CD4-positive, alpha-beta T cell treated with Interleukin-4 for 4 hours (primary cell): ENCODE results near the gene FAM25A.
"Not testable (repeated sequence)": the region's sequence is repeated elsewhere in the genome, so short reads cannot be mapped to it uniquely, and the experiment has no call there.

ENCODE experiments used
- DNase-seq: peaks from one replicate; pipeline ENCODE4 v3.0.0-alpha.2; 2020

The FAM25A gene

DNA sequence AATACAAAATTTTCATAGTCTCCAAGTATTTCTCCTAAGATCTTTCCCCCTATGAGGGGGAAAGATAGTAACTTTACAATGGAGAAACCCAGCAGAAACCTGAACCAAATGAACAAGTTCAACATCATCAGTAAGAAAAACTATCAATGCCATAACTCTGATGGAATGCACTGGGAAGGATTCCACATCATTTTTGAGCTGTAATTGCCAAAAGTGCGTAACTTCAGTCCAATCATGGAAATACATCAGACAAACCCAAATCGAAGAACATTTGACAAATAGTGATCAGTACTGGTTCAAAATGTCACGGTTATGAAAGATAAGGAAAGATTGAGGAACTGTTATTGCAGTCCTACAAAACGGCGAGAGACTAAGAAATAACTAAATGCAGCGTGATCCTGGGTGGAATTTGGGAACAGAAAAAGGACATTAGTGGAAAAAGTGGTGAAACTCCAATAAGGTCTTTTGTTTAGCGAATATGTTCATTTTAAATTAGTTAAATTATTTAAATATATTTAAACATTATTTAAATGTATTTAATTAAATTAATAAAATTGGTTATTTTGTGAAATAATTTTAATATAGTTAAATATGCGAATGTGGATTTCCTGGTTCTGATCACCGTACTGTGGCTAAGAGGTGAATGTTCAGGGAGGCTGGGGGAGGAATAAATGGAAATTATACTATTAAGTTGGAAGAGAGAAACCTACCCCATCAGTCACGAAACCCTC is 4.9 kb upstream of the FAM25A start:
- DNase-seq: not testable (repeated sequence)

- not testable (repeated sequence) for DNase-seq
Observed at GRCh38 chr10:87018127-87018526, 2.0 kb upstream of the FAM25A start.

- DNase-seq: not testable (repeated sequence)
Observed at GRCh38 chr10:87019066-87019465, 1.0 kb upstream of the FAM25A start.

DNA sequence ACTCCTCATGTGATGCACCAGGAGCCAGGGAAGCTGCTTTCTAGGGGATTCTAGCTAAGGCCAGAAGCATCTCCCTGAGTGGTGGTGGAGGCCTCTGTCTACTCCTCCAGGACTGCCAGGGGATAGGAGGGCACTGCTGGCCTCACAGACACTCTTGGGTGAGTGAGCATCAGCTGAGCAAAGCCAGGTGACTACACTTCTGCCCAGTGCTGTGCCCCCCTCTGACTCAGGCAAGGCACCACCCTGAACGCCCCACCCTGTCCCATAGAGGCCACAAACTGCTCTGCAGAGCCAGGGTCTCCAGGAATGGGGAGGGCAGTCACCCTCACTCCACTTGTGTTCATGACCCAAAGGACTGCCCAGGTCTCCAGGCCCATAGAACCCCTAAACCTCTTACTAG is 590 bp upstream of the FAM25A start:
- DNase-seq: not testable (repeated sequence)

- peak; percentile 6 for DNase-seq
Observed at GRCh38 chr10:87025285-87025958, 5.3 kb downstream of the FAM25A start.

- DNase-seq: not testable (repeated sequence)
Observed at GRCh38 chr10:87026747-87027508, 6.8 kb downstream of the FAM25A start.

GRCh38 chr10:87030419-87030818 is 10.3 kb downstream of the FAM25A start:
- not testable (repeated sequence) for DNase-seq

- DNase-seq: no peak
Observed at GRCh38 chr10:87030912-87031635, 11.0 kb downstream of the FAM25A start.

GRCh38 chr10:87036623-87037022 is 16.5 kb downstream of the FAM25A start:
- DNase-seq: no peak

DNA sequence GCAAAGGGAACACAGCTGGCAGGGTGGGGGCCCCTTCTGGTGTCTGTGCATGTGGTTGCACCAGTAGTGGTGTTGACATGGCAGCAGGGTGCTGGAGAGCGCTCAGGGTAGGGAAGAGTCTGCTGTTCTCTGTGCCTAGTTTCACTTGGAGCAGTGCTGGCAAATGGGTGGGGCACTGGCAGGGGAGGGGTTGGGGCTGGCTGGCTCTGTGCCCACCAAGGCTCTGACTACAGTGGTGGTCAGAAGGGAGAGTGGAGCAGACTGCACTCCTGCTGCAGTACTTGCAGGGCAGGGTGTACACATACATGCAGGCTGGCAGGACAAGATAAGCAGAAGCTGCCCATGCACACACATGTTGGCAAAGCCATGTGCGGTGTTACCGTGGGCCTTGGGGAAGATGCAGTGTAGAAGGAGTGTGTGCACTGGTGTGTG is 18.2 kb downstream of the FAM25A start:
- no peak for DNase-seq

GRCh38 chr10:87038786-87039185 is 18.7 kb downstream of the FAM25A start:
- DNase-seq: no peak

DNA sequence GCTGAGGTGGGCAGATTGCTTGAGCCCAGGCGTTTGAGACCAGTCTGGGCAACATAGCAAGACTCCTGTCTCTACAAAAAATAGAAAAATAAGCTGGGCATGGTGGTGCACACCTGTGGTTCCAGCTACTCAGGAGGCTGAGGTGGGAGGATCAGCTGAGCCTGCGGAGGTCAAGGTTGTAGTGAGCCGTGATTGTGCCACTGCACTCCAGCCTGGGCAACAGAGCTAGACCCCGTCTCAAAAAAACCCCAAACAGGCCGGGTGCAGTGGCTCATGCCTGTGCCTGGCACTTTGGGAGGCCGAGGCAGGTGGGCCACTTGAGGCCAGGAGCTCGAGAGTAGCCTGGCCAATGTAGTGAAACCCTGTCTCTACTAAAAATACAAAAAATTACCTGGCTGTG is 23.5 kb downstream of the FAM25A start:
- not testable (repeated sequence) for DNase-seq

- DNase-seq: no peak
Observed at GRCh38 chr10:87045434-87045938, 25.4 kb downstream of the FAM25A start.

- no peak for DNase-seq
Observed at GRCh38 chr10:87053111-87053510, 33.0 kb downstream of the FAM25A start.

DNA sequence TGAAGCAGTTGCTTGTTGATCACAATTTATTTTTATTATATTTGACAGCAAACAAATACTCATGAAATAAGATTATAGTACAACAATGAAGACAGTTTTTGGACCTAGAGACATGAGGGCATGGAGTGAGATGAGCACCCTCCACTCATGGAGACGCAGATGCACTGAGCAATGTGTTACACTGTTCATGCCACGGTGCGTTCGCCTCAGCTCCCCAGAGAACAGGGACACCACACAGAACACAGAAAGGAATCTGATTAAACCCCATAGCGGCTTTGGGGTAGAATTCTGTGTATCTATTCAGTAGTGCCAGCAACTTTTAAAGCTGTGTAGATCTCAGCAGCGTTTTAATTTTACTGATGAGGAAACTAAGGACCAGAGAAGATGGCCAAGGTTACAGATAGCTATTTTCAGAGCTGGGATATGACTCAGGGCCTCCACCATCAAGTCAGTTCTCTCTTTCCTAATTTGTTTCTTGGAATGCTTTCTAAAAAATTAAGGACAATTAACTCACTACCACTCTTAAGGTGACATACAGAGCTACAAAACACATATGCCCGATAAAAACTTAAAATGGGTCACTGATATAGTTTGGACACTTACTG is 33.6 kb downstream of the FAM25A start:
- no peak for DNase-seq

GRCh38 chr10:87054373-87055295 is 34.5 kb downstream of the FAM25A start:
- no peak for DNase-seq

GRCh38 chr10:87058171-87058570 is 38.1 kb downstream of the FAM25A start:
- no peak for DNase-seq

DNA sequence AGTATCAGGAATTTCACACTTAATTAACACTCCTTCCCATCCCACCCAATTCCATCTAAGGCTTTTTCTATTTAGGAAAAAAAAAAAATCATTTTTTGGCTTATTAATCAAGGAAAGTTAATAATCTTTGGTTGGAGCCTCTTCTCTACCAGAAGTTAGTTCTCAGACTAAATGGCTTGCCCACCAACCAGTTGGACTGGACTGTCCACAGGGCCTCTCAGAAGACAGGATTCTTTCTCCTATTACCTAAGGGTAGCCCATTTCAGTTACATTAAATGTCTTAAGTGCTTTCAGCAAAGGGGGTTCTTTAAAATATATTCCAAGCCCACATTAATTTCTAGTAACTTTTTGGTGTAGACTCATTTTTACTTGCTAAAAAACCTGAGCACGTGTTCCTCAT is 39.3 kb downstream of the FAM25A start:
- no peak for DNase-seq

DNA sequence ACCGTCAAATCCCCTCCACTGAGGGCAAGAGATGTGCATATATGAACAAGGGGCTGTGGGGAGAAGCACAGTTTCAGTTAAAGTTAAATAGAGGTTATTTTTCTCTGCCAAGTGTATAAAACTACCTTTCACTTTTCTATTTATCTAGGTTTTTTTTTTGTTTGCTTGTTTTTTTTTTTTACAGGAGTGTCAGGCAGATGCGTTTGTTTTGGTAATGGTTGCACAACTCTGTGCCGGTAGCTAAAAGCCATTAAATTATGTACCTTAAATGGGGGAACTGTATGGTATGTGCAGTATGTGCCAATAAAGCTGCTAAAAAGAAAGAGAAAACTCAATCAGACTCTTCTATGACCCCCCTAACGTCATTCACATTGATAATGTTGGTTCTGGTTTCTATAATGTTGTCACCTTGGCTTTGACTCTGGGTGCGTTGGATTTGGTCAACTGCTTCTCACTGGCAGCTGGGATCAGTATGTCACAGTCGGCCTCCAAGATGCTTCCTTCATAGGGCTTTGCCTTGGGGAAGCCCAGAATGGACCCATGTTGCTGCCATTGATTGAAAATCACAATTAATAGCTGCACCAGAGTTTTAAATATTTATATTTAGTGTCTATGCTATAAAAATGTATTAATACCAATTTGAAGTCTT is 40.3 kb downstream of the FAM25A start:
- DNase-seq: no peak

GRCh38 chr10:87064651-87065050 is 44.6 kb downstream of the FAM25A start:
- DNase-seq: no peak

- DNase-seq: no peak
Observed at GRCh38 chr10:87066178-87066577, 46.1 kb downstream of the FAM25A start.
